Measurements from ENCODE around the gene CCDC88B.

Gene CCDC88B

GRCh38 chr11:64357446-64357845 lies 17.4 kb downstream of the CCDC88B start:
- peaks cover 7% of the 10 kb centered on the region for H3K79me2 ChIP-seq (ENCODE audit: low read length)
- H3K4me3 ChIP-seq (ENCODE audit: low read length), result no peak overlapping the region
- no peak overlapping the region for H3K4me2 ChIP-seq (ENCODE audit: low read length)
- no peaks in the 10 kb centered on the region for H4K20me1 ChIP-seq (ENCODE audit: insufficient read depth, low read length)
- TF ChIP-seq CTCF (IDR thresholded peaks at IDR 0.05; ENCODE audit: low read depth, low read length), result no peak
- no peak for TF ChIP-seq EZH2phosphoT487 (IDR thresholded peaks at IDR 0.05; ENCODE audit: low read depth)
- H3K9ac ChIP-seq (ENCODE audit: low read length), result no peak overlapping the region
- H3K36me3 ChIP-seq (replicated peaks; ENCODE audit: low read depth, low read length), result peaks cover 27% of the 10 kb centered on the region
- H3K27me3 ChIP-seq (ENCODE audit: low read depth, low read length), result no peaks in the 10 kb centered on the region
- peaks cover 51% of the 10 kb centered on the region for H3K4me1 ChIP-seq (ENCODE audit: low read length)
- no peaks in the 10 kb centered on the region for H3K9me3 ChIP-seq (ENCODE audit: insufficient read depth, low read length)
- no peak overlapping the region for H3K27ac ChIP-seq (ENCODE audit: low read length)
- H2AFZ ChIP-seq (ENCODE audit: low read depth, low read length), result no peak overlapping the region

GRCh38 chr11:64357904-64358535 lies 18.0 kb downstream of the CCDC88B start:
- Histone ChIP-seq H4K20me1 (ENCODE audit: insufficient read depth, low read length) (no peaks in the 10 kb centered on the region), H3K27me3 (ENCODE audit: low read depth, low read length) (no peaks in the 10 kb centered on the region), H2AFZ (ENCODE audit: low read depth, low read length) (no peak overlapping the region), H3K27ac (ENCODE audit: low read length) (no peak overlapping the region), H3K9me3 (ENCODE audit: insufficient read depth, low read length) (no peaks in the 10 kb centered on the region), H3K4me1 (ENCODE audit: low read length) (peaks cover 52% of the 10 kb centered on the region), H3K36me3 (replicated peaks; ENCODE audit: low read depth, low read length) (peaks cover 28% of the 10 kb centered on the region), H3K4me2 (ENCODE audit: low read length) (peak overlapping the region; percentile 98), H3K9ac (ENCODE audit: low read length) (peak overlapping the region; percentile 86; the same call in 1 of the 2 replicates), H3K4me3 (ENCODE audit: low read length) (peak overlapping the region; percentile 91), H3K79me2 (ENCODE audit: low read length) (peaks cover 7% of the 10 kb centered on the region)
- TF ChIP-seq EZH2phosphoT487 (IDR thresholded peaks at IDR 0.05; ENCODE audit: low read depth) (no peak), CTCF (IDR thresholded peaks at IDR 0.05; ENCODE audit: low read depth, low read length) (no peak)

- Histone ChIP-seq H4K20me1 (ENCODE audit: insufficient read depth, low read length) (no peaks in the 10 kb centered on the region), H3K9ac (ENCODE audit: low read length) (peak overlapping the region; percentile 86), H3K79me2 (ENCODE audit: low read length) (peaks cover 7% of the 10 kb centered on the region), H3K27me3 (ENCODE audit: low read depth, low read length) (no peaks in the 10 kb centered on the region), H3K4me3 (ENCODE audit: low read length) (peak overlapping the region; percentile 91), H3K9me3 (ENCODE audit: insufficient read depth, low read length) (no peaks in the 10 kb centered on the region), H3K4me2 (ENCODE audit: low read length) (peak overlapping the region; percentile 98), H3K27ac (ENCODE audit: low read length) (no peak overlapping the region), H3K4me1 (ENCODE audit: low read length) (peaks cover 52% of the 10 kb centered on the region), H3K36me3 (replicated peaks; ENCODE audit: low read depth, low read length) (peaks cover 30% of the 10 kb centered on the region), H2AFZ (ENCODE audit: low read depth, low read length) (peak overlapping the region; percentile 60; the same call in 1 of the 2 replicates)
- TF ChIP-seq EZH2phosphoT487 (IDR thresholded peaks at IDR 0.05; ENCODE audit: low read depth) (no peak), CTCF (IDR thresholded peaks at IDR 0.05; ENCODE audit: low read depth, low read length) (no peak)
Measured at GRCh38 chr11:64358536-64358906, 18.5 kb downstream of the CCDC88B start.

GRCh38 chr11:64358907-64359711 lies 19.1 kb downstream of the CCDC88B start, which contains the start of gene RPS6KA4:
Gene RPS6KA4, plus strand, starts transcription at chr11:64359162. Its CDS starts 74 bp downstream, at chr11:64359236.
- Histone ChIP-seq H3K4me2 (ENCODE audit: low read length) (peak within 1 kb of the TSS; percentile 98), H3K27ac (ENCODE audit: low read length) (peak within 1 kb of the TSS; percentile 22; the same call in 1 of the 2 replicates), H3K9me3 (ENCODE audit: insufficient read depth, low read length) (no peaks in the 10 kb centered on the region), H3K79me2 (ENCODE audit: low read length) (peaks cover 7% of the 10 kb centered on the region), H3K4me3 (ENCODE audit: low read length) (peak within 1 kb of the TSS; percentile 91), H3K4me1 (ENCODE audit: low read length) (peaks cover 52% of the 10 kb centered on the region), H4K20me1 (ENCODE audit: insufficient read depth, low read length) (no peaks in the 10 kb centered on the region), H3K27me3 (ENCODE audit: low read depth, low read length) (no peaks in the 10 kb centered on the region), H3K36me3 (replicated peaks; ENCODE audit: low read depth, low read length) (peaks cover 27% of the 10 kb centered on the region), H3K9ac (ENCODE audit: low read length) (peak within 1 kb of the TSS; percentile 86), H2AFZ (ENCODE audit: low read depth, low read length) (peak within 1 kb of the TSS; percentile 91; the same call in 1 of the 2 replicates)
- TF ChIP-seq CTCF (IDR thresholded peaks at IDR 0.05; ENCODE audit: low read depth, low read length), result no peak
- TF ChIP-seq EZH2phosphoT487 (IDR thresholded peaks at IDR 0.05; ENCODE audit: low read depth), result no peak

Measured in OCI-LY3 (cell line).